H9 (cell line): ENCODE measurements around the gene PCDHGB7. TPM values are rescaled to one million over a fixed set of nuclear protein-coding genes. Genes with fewer than 3 reads are reported as not detected.

Experiments
- DNase-seq: peaks from one replicate; pipeline ENCODE4 v3.0.0-alpha.2; 2017
- H2AFZ ChIP-seq: one replicate; pipeline ENCODE4 v1.6.1; 2013; ENCODE audit warnings: mild to moderate bottlenecking, low read length, control low read depth, moderate library complexity
- H2AK5ac ChIP-seq: 2 replicates; pipeline ENCODE4 v1.6.1; 2013; ENCODE audit warnings: low read length, control low read depth, mixed read lengths; ENCODE audit not compliant: insufficient read length
- H2BK120ac ChIP-seq: one replicate; pipeline ENCODE4 v1.6.1; 2013; ENCODE audit warnings: low read depth, mild to moderate bottlenecking, low read length, control low read depth, inconsistent platforms; ENCODE audit not compliant: poor library complexity, severe bottlenecking
- H2BK12ac ChIP-seq: 2 replicates; pipeline ENCODE4 v1.6.1; 2013; ENCODE audit warnings: low read length, control low read depth, mixed read lengths, low read depth; ENCODE audit not compliant: insufficient read length
- H2BK15ac ChIP-seq: 2 replicates; pipeline ENCODE4 v1.6.1; 2013; ENCODE audit warnings: low read depth, low read length, control low read depth
- H2BK20ac ChIP-seq: one replicate; pipeline ENCODE4 v1.6.1; 2013; ENCODE audit warnings: low read depth, mild to moderate bottlenecking, low read length, control low read depth, inconsistent platforms; ENCODE audit not compliant: poor library complexity, severe bottlenecking
- H2BK5ac ChIP-seq: 2 replicates; pipeline ENCODE4 v1.6.1; 2013; ENCODE audit warnings: low read length, control low read depth, mixed read lengths; ENCODE audit not compliant: insufficient read length
- H3K14ac ChIP-seq: 2 replicates; pipeline ENCODE4 v1.6.1; 2013; ENCODE audit warnings: low read length, control low read depth; ENCODE audit not compliant: insufficient read depth
- H3K18ac ChIP-seq: 2 replicates; pipeline ENCODE4 v1.6.1; 2013; ENCODE audit warnings: low read depth, mild to moderate bottlenecking, mixed read lengths, low read length, control low read depth; ENCODE audit not compliant: insufficient read length
- H3K23ac ChIP-seq: 2 replicates; pipeline ENCODE4 v1.6.1; 2013; ENCODE audit warnings: low read length, control low read depth, mixed read lengths, low read depth; ENCODE audit not compliant: insufficient read length
- H3K23me2 ChIP-seq: 2 replicates; pipeline ENCODE4 v1.6.1; 2013; ENCODE audit warnings: low read depth, mild to moderate bottlenecking, mixed read lengths, low read length, control low read depth; ENCODE audit not compliant: insufficient read length, poor library complexity, severe bottlenecking
- H3K27ac ChIP-seq: 2 replicates; pipeline ENCODE4 v1.5.1; 2013; ENCODE audit warnings: low read length, control low read depth, mixed read lengths, low read depth; ENCODE audit not compliant: insufficient read length
- H3K27me3 ChIP-seq: 2 replicates; pipeline ENCODE4 v1.6.1; 2013; ENCODE audit warnings: low read length, control low read depth, inconsistent platforms; ENCODE audit not compliant: insufficient read depth
- H3K4ac ChIP-seq: 2 replicates; pipeline ENCODE4 v1.6.1; 2013; ENCODE audit warnings: low read depth, mild to moderate bottlenecking, control low read depth, inconsistent platforms, low read length, moderate library complexity
- H3K4me1 ChIP-seq: 2 replicates; pipeline ENCODE4 v1.6.1; 2013; ENCODE audit warnings: low read length, control low read depth, inconsistent platforms; ENCODE audit not compliant: insufficient read depth
- H3K4me2 ChIP-seq: 2 replicates; pipeline ENCODE4 v1.6.1; 2013; ENCODE audit warnings: low read length, control low read depth, mixed read lengths; ENCODE audit not compliant: insufficient read length, insufficient read depth
- H3K56ac ChIP-seq: 2 replicates; pipeline ENCODE4 v1.6.1; 2013; ENCODE audit warnings: low read depth, mild to moderate bottlenecking, mixed read lengths, low read length, control low read depth; ENCODE audit not compliant: insufficient read length
- H3K79me1 ChIP-seq: 2 replicates; pipeline ENCODE4 v1.6.1; 2013; ENCODE audit warnings: low read depth, mild to moderate bottlenecking, moderate library complexity, low read length, control low read depth, inconsistent platforms; ENCODE audit not compliant: insufficient read depth, poor library complexity, severe bottlenecking
- H3K79me2 ChIP-seq: 2 replicates; pipeline ENCODE4 v1.6.1; 2013; ENCODE audit warnings: low read length, control low read depth, inconsistent platforms; ENCODE audit not compliant: insufficient read depth
- H3K9ac ChIP-seq: 2 replicates; pipeline ENCODE4 v1.6.1; 2013; ENCODE audit warnings: low read length, control low read depth, mixed read lengths; ENCODE audit not compliant: insufficient read length; ENCODE audit errors: extremely low read depth
- H3K9me3 ChIP-seq: one replicate; pipeline ENCODE4 v1.6.1; 2013; ENCODE audit warnings: low read depth, low read length, inconsistent platforms; ENCODE audit not compliant: control insufficient read depth
- H3T11ph ChIP-seq: one replicate; pipeline ENCODE4 v1.6.1; 2013; ENCODE audit warnings: mild to moderate bottlenecking, low read length, control low read depth, inconsistent platforms
- H4K20me1 ChIP-seq: one replicate; pipeline ENCODE4 v1.6.1; 2013; ENCODE audit not compliant: control insufficient read depth, insufficient read length, insufficient read depth
- H4K5ac ChIP-seq: 2 replicates; pipeline ENCODE4 v1.6.1; 2013; ENCODE audit warnings: low read depth, mild to moderate bottlenecking, mixed read lengths, low read length, control low read depth; ENCODE audit not compliant: insufficient read length
- H4K8ac ChIP-seq: replicated peaks from 2 replicates; pipeline ENCODE4 v1.6.1; 2013; ENCODE audit warnings: low read length, control low read depth, mixed read lengths, low read depth; ENCODE audit not compliant: insufficient read length
- H4K91ac ChIP-seq: 2 replicates; pipeline ENCODE4 v1.6.1; 2013; ENCODE audit warnings: low read depth, mild to moderate bottlenecking, moderate library complexity, mixed read lengths, low read length, control low read depth; ENCODE audit not compliant: insufficient read length
- H3K27ac Mint-ChIP-seq, 3 experiments: 2 replicates in 2 of 3; 3 replicates in 1 of 3; pipeline ENCODE4 v1.8.0; 2020 to 2021; ENCODE audit warnings: mixed read lengths in 3 of 3, mild to moderate bottlenecking in 1 of 3, moderate library complexity in 1 of 3
- H3K27me3 Mint-ChIP-seq: 2 replicates; pipeline ENCODE4 v1.8.0; 2021; ENCODE audit warnings: low read depth, mild to moderate bottlenecking, moderate library complexity, mixed read lengths
- H3K36me3 Mint-ChIP-seq, 3 experiments: 2 replicates in 2 of 3; 3 replicates in 1 of 3; pipeline ENCODE4 v1.8.0; 2020 to 2021; ENCODE audit warnings: low read depth in 3 of 3, mixed read lengths in 3 of 3; ENCODE audit not compliant: insufficient read depth in 1 of 3
- H3K4me1 Mint-ChIP-seq, 2 experiments: 2 replicates each; pipeline ENCODE4 v1.8.0; 2020; ENCODE audit warnings: mixed read lengths in 2 of 2
- H3K4me3 Mint-ChIP-seq, 2 experiments: 2 replicates in 1 of 2; 3 replicates in 1 of 2; pipeline ENCODE4 v1.8.0; 2020 to 2021; ENCODE audit warnings: mild to moderate bottlenecking in 2 of 2, mixed read lengths in 2 of 2, moderate library complexity in 1 of 2
- H3K9me3 Mint-ChIP-seq, 2 experiments: 2 replicates in 1 of 2; 3 replicates in 1 of 2; pipeline ENCODE4 v1.8.0; 2020; ENCODE audit warnings: mild to moderate bottlenecking in 2 of 2, mixed read lengths in 2 of 2, moderate library complexity in 1 of 2
- CTCF ChIP-seq: fragments of 200-600 bp; sonication (generic); conservative IDR thresholded peaks from 3 replicates; pipeline ENCODE4 v1.8.0; 2021; ENCODE audit warnings: antibody characterized with exemption, mild to moderate bottlenecking
- WGBS: extraction: QIAGEN DNeasy Blood & Tissue Kit; methylation state at CpG from one replicate; pipeline ENCODE4 v1.1.7; 2013; ENCODE audit warnings: missing lambda C conversion rate, low lambda C conversion rate, mixed read lengths; ENCODE audit not compliant: insufficient read length; ENCODE audit errors: extremely low coverage; 5-methylcytosine and 5-hydroxymethylcytosine counted together
- total RNA-seq: library from RNA; stranded (reverse); gene quantifications from 2 replicates; pipeline ENCODE4 v1.2.1, GENCODE V29; 2021

PCDHGB7 gene
- total RNA-seq, 1 experiment from 2014 or later = 7.7 TPM

GRCh38 chr5:141382469-141383294 is 34.8 kb upstream of the PCDHGB7 start, which contains the start of gene PCDHGA7:
PCDHGA7 (plus strand) TSS chr5:141382742; CDS start chr5:141382900, 158 bp downstream.
- Mint-ChIP-seq H3K27ac (no peak within 1 kb of the TSS), H3K9me3 (peaks cover 66% of the 10 kb centered on the region in 2 experiments), H3K36me3 (peaks cover 12 to 34% (median 22%) of the 10 kb centered on the region in 3 experiments; a peak in 6 of 7 replicates), H3K4me3 (no peak within 1 kb of the TSS), H3K4me1 (no peaks in the 10 kb centered on the region), H3K27me3 (peaks cover 5% of the 10 kb centered on the region; the same call in 1 of the 2 replicates)
- no peak within 1 kb of the TSS for H2AK5ac ChIP-seq
- H2AFZ ChIP-seq = no peak within 1 kb of the TSS
- no peaks in the 10 kb centered on the region for H3K4me1 ChIP-seq
- no peak within 1 kb of the TSS for H2BK15ac ChIP-seq
- no peak within 1 kb of the TSS for H3T11ph ChIP-seq
- H3K27ac ChIP-seq = no peak within 1 kb of the TSS
- no peak within 1 kb of the TSS for H3K14ac ChIP-seq
- no peaks in the 10 kb centered on the region for H3K27me3 ChIP-seq
- H2BK120ac ChIP-seq = no peak within 1 kb of the TSS
- no peaks in the 10 kb centered on the region for H3K79me2 ChIP-seq
- H3K79me1 ChIP-seq = no peaks in the 10 kb centered on the region
- H3K9ac ChIP-seq = no peak within 1 kb of the TSS
- no peaks in the 10 kb centered on the region for H3K23me2 ChIP-seq
- WGBS = no CpG with 5 or more reads among the region's 37 CpGs
- H2BK20ac ChIP-seq = no peak within 1 kb of the TSS
- no peak within 1 kb of the TSS for H3K4me2 ChIP-seq
- DNase-seq = no peak
- no peak within 1 kb of the TSS for H3K56ac ChIP-seq
- no peak within 1 kb of the TSS for H2BK12ac ChIP-seq
- no peak for TF ChIP-seq CTCF
- no peak within 1 kb of the TSS for H2BK5ac ChIP-seq
- H3K9me3 ChIP-seq = peaks cover 21% of the 10 kb centered on the region
- H3K23ac ChIP-seq = no peak within 1 kb of the TSS
- no peak within 1 kb of the TSS for H3K4ac ChIP-seq
- no peaks in the 10 kb centered on the region for H4K20me1 ChIP-seq
- H4K8ac ChIP-seq = no peak within 1 kb of the TSS
- no peak within 1 kb of the TSS for H4K5ac ChIP-seq
- H4K91ac ChIP-seq = no peak within 1 kb of the TSS
- H3K18ac ChIP-seq = no peak within 1 kb of the TSS
